Fibroblast of villous mesenchyme (primary cell): Measurements from ENCODE around the gene NTM. TPM values are rescaled to one million over a fixed set of nuclear protein-coding genes. Genes with fewer than 3 reads are reported as not detected.

Experiments
- DNase-seq: peaks from one replicate; pipeline ENCODE4 v3.0.0-alpha.2; 2010; ENCODE audit warnings: low read depth
- H3K4me3 ChIP-seq: 2 replicates; pipeline ENCODE4 v1.5.1; 2011; ENCODE audit warnings: low read depth, mild to moderate bottlenecking, low read length
- total RNA-seq: library from RNA; depleted of rRNA; stranded (reverse); fragments of >200 nt; gene quantifications from 2 replicates; pipeline ENCODE4 v1.2.3, GENCODE V29; 2012
- TF ChIP-seq, protein P1 (sequence below): IDR thresholded peaks from 2 replicates; pipeline ENCODE4 v1.5.1; 2012; ENCODE audit warnings: low read depth, mild to moderate bottlenecking, low read length; ENCODE audit not compliant: insufficient read depth

NTM gene
- total RNA-seq, 1 donor, result 7.3 TPM

DNA sequence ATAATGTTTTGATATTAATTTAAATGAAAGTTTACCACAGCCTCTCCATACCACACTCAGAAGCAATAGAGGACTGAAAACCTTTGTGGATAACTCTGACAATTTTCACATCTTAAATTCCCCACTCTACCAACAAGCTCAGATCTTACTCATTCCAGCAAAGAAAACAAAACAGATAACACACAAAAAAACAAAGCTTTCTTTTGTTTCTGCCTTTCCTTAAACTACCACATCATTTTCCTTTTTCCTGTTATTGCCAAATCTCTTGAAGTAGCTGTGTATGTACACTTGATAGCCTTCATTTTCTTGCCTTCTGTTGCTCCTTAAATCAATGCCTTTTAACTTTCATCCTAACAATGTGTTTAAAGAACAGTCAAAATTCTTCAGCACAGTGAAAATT, 484.9 kb downstream of the NTM start:
- H3K4me3 ChIP-seq, result no peak overlapping the region
- TF ChIP-seq, protein P1, sequence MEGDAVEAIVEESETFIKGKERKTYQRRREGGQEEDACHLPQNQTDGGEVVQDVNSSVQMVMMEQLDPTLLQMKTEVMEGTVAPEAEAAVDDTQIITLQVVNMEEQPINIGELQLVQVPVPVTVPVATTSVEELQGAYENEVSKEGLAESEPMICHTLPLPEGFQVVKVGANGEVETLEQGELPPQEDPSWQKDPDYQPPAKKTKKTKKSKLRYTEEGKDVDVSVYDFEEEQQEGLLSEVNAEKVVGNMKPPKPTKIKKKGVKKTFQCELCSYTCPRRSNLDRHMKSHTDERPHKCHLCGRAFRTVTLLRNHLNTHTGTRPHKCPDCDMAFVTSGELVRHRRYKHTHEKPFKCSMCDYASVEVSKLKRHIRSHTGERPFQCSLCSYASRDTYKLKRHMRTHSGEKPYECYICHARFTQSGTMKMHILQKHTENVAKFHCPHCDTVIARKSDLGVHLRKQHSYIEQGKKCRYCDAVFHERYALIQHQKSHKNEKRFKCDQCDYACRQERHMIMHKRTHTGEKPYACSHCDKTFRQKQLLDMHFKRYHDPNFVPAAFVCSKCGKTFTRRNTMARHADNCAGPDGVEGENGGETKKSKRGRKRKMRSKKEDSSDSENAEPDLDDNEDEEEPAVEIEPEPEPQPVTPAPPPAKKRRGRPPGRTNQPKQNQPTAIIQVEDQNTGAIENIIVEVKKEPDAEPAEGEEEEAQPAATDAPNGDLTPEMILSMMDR, result no peak
- no peak for DNase-seq

DNA sequence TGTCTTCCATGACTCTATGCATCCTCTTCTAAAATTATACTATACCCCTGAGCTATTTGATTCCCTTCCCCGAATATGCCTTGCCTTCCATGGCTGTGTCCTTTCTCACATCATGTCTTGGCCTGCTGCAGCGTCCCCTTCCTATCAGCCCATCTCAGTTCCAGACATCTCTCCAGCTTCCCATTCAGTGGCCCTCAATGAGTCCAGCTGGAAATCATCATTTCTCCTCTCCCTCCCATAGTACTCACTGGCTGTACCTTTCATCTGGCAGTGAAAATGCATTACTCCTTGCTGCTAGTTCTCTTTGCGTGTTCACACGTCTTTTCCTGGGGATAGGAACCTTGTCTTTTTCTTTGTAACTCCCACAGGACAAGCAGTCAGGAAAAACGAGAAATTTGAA, 486.8 kb downstream of the NTM start:
- H3K4me3 ChIP-seq, result no peak overlapping the region
- TF ChIP-seq, protein P1, result no peak
- no peak for DNase-seq

DNA sequence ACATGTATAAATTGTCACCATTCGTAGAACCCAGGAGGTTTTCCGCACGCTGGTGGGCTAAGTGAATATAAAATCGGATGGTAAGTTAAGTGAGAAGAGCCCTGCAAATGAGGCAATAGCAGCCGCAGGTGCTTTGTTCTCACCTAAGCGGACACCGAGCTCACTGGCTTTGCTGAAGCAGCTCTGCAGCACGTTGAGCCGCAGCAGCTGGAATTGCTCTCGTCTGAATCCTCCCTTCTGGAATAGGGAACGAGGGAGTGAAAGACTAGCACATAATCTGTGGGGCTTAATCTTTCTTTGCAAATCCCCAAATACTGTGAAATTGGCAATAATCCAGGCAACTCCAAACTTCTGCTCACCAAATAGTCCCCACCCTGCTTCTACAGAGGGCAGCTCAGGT, 488.1 kb downstream of the NTM start:
- no peak overlapping the region for H3K4me3 ChIP-seq
- TF ChIP-seq, protein P1, result no peak

DNA sequence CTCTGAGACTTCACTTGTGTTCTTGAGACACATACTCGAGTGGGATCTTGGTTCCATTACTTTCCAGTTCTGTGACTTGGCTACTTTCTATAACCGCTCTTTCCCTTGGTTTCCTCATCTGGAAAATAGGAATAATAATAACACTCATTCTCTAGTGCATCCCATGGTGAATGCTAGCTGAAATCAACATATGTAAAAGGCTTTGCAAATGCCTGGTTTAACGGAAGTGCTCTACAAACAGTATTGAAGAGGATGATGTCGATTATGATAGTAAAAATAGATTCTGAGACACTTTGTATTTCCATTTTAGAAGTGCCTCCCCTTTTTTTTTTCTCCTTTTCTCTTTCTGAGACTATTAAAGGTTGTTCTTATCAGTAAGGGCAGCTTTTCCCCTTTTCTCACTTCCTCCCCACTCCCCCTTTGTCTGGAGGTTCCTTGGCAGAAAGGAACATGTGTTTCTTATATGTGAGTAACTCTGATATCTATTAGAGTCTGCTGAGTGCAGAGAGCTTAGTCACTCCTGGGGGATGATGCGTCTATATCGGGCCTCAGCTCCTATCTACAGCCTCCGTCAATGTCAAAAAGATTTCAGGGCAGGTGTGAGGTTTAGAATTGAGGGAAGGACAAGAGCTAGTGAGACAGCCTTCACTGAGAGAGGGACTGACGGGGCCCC, 489.3 kb downstream of the NTM start:
- no peak overlapping the region for H3K4me3 ChIP-seq
- DNase-seq, result peak; percentile 7
- TF ChIP-seq, protein P1, result no peak

More for the DNA sequence above, 488.1 kb downstream of the NTM start:
- DNase-seq, result no peak

DNA sequence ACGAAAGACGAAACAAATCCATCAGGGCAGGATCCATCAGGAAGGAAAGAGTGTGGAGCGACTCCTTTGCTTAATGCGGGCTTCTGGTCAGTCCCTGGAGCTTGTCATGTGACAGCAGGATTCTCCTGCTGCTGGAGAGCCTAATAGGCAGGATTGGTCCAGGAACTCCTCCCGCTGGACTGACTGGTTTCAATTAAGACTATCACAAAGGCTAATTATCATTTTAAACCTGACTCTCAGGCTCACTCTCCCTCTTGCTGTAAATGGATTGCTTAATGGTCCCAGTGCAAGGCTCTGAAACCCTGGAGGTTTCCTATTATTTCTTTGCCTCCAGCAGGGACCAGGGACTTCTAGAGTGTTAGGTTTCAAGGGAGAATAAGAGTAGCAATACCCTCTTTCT, 493.8 kb downstream of the NTM start:
- no peak overlapping the region for H3K4me3 ChIP-seq
- TF ChIP-seq, protein P1, result no peak
- no peak for DNase-seq

DNA sequence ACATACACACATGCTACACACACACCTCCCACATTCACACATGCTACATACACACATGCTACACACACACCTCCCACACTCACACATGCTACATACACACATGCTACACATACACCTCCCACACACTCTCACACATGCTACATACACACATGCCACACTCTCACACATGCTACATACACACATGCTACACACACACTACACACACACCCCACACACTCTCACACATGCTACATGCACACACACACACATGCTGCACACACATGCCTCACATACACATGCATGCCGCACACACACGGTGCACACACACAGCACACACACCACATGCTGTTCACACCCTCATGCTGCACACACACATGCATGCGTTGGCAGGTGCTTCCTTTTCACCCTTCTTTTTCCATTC, 495.4 kb downstream of the NTM start:
- TF ChIP-seq, protein P1, result no peak
- DNase-seq, result no peak
- no peak overlapping the region for H3K4me3 ChIP-seq
